Neural progenitor cell (in vitro differentiated cells): ENCODE results near the gene GFI1.

ENCODE experiments used
- CTCF ChIP-seq: fragments of 200-600 bp; sonication (generic); IDR thresholded peaks from 2 replicates; pipeline ENCODE4 v1.5.1; 2017; ENCODE audit warnings: antibody characterized with exemption, mild to moderate bottlenecking
- EZH2 ChIP-seq: fragments of 200-600 bp; sonication (generic); IDR thresholded peaks from 2 replicates; pipeline ENCODE4 v1.6.1; 2017; ENCODE audit warnings: antibody characterized with exemption, mild to moderate bottlenecking, moderate library complexity
- EZH2phosphoT487 ChIP-seq: fragments of 200-600 bp; sonication (generic); IDR thresholded peaks from 2 replicates; pipeline ENCODE4 v1.6.1; 2017; ENCODE audit warnings: antibody characterized with exemption

- TF ChIP-seq EZH2phosphoT487 (no peak), CTCF (no peak), EZH2 (no peak)
These were observed 42.4 kb downstream of the GFI1 start for GRCh38 chr1:92444351-92444750.
